NB4 (cell line): Measurements from ENCODE around the gene COG5.

Experiments used
- DNase-seq: peaks from one replicate; pipeline ENCODE4 v3.0.0; 2010; ENCODE audit warnings: low read depth
- H3K4me3 ChIP-seq: one replicate; pipeline ENCODE4 v1.5.1; 2011; ENCODE audit warnings: mild to moderate bottlenecking, low read depth, low read length, moderate library complexity
- MYC ChIP-seq: IDR thresholded peaks from 2 replicates; pipeline ENCODE4 v1.6.1; 2011; ENCODE audit warnings: low read depth, low read length
- POLR2A ChIP-seq: IDR thresholded peaks from 2 replicates; pipeline ENCODE4 v1.6.1; 2011; ENCODE audit warnings: mild to moderate bottlenecking; ENCODE audit not compliant: insufficient read length; ENCODE audit errors: extremely low read depth
- TF ChIP-seq, protein P1 (sequence below): IDR thresholded peaks from one replicate; pipeline ENCODE4 v1.5.1; 2012; ENCODE audit warnings: low read depth, low read length
- TF ChIP-seq, protein P2 (sequence below): IDR thresholded peaks from 2 replicates; pipeline ENCODE4 v1.6.1; 2011; ENCODE audit warnings: low read depth, low read length

The COG5 gene

DNA sequence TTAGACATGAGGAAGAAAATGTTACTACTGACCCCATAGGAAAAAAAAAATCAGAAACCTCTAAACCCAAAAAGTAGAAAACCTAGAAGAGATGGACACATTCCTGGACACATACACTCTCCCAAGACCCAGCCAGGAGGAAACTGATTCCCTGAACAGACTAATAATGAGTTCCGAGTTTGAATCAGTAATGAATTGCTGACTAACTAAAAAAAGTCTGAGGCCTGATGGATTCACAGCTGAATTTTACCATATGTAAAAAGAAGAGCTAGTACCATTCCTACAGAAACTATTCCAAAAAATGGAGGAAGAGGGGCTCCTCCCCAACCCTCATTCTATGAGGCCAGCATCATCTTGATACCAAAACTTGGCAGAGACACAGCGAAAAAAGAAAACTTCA, 319.1 kb downstream of the COG5 start:
- no peak overlapping the region for H3K4me3 ChIP-seq
- DNase-seq: no peak
- TF ChIP-seq, protein P1, sequence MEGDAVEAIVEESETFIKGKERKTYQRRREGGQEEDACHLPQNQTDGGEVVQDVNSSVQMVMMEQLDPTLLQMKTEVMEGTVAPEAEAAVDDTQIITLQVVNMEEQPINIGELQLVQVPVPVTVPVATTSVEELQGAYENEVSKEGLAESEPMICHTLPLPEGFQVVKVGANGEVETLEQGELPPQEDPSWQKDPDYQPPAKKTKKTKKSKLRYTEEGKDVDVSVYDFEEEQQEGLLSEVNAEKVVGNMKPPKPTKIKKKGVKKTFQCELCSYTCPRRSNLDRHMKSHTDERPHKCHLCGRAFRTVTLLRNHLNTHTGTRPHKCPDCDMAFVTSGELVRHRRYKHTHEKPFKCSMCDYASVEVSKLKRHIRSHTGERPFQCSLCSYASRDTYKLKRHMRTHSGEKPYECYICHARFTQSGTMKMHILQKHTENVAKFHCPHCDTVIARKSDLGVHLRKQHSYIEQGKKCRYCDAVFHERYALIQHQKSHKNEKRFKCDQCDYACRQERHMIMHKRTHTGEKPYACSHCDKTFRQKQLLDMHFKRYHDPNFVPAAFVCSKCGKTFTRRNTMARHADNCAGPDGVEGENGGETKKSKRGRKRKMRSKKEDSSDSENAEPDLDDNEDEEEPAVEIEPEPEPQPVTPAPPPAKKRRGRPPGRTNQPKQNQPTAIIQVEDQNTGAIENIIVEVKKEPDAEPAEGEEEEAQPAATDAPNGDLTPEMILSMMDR: no peak
- TF ChIP-seq MYC (no peak), POLR2A (no peak)
- TF ChIP-seq, protein P2, sequence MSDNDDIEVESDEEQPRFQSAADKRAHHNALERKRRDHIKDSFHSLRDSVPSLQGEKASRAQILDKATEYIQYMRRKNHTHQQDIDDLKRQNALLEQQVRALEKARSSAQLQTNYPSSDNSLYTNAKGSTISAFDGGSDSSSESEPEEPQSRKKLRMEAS: no peak

DNA sequence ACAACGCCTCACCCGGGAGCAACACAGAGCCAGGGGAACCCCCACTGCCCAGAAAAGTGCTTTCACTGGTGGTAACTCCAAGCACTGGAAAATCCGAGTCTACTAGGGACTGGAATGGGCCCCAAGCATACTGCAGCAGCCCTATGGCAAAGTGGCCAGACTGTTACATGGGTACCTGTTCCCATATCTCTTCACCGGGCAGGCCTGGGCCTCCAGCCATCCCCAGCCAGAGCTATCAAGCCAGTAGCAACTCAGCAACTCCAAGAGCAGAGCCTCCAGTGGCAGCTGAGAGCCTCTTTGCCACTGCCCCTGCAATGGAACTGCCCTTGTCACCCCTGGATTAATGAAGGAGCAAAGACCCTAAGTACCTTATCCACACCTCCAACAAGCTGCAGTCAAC, 321.5 kb downstream of the COG5 start:
- DNase-seq: no peak
- no peak for TF ChIP-seq MYC
- TF ChIP-seq, protein P2: no peak
- TF ChIP-seq, protein P1: no peak
- no peak for TF ChIP-seq POLR2A
- no peak overlapping the region for H3K4me3 ChIP-seq

DNA sequence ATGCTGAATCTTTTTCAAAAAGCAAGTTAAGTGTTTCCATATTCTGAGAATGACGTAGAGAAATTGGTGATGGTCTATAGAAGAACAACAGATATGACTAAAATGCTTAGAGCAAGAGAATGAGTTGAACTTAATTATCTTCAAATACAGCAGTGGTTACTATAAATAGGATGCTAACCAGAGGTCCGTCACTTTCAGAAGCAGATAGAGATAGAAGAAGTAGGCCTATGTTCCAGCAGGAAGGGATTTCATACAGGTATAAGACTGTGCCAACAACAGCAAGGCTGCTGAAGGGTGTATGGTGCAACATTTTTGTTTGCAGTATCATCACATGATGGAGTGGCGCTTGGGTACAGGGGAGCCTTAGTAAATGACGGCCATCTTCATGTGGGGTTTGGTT, 326.3 kb downstream of the COG5 start:
- TF ChIP-seq, protein P1: no peak
- TF ChIP-seq, protein P2: no peak
- no peak for TF ChIP-seq POLR2A
- TF ChIP-seq MYC: no peak
- H3K4me3 ChIP-seq: no peak overlapping the region
- DNase-seq: no peak

DNA sequence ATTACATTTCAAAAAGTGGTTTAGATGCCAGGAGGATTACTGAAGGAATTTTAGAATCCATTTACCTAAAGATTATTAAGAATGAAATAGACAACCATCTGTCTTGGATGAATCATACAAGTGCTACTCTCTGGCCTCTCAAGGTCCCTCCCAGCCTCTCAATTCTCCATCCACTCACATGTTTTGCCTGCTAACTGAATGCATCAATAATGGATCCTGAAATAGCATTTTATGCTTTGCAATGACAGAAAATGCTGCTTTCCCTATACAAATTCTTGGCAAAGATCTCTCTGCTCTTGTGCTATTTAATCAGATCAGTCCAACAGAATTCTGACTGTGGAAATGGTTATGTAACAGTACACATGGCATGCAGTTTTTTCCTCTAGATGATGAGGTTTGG, 326.9 kb downstream of the COG5 start:
- no peak for TF ChIP-seq MYC
- TF ChIP-seq, protein P2: no peak
- TF ChIP-seq, protein P1: no peak
- no peak overlapping the region for H3K4me3 ChIP-seq
- no peak for DNase-seq

DNA sequence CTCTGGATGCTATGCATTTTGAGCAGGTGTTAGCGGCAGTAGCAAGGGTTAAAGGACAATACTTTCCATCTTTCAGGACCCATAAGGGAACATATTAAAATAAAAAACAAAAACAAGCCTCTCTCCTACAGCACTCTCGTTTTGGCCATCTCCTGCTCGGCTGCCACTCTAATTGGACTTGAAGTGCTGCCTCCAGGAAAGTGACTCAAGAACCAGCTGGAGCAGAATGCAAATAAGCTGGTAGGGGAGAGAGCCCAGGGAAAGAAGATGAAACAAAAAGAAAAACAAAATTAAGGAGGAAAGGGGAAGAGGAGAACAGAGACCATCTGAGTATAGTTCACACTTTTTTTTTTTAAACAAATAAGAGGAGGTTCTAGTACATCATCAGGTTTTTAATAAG, 329.3 kb downstream of the COG5 start:
- no peak overlapping the region for H3K4me3 ChIP-seq
- TF ChIP-seq, protein P2: no peak
- TF ChIP-seq MYC: no peak
- TF ChIP-seq, protein P1: no peak
- TF ChIP-seq POLR2A: no peak
- no peak for DNase-seq

DNA sequence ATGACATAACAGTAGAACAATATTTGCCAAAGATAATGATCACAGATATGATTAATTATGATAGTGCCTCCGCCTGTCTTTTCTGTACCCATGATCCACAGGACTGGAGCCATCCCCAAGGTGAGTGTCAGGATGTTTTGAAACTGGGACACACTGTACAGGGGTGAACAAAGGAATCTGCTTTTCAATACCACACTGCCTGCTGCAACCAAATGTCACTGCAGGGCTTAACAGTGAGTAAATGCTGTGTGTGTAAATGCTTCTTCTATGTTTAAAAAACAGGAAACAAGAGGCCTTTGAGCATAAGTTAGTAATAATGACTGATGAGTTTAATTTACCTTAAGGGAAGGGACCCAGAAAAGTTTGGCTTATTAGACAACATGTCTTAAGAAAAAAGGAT, 329.7 kb downstream of the COG5 start:
- no peak for TF ChIP-seq MYC
- TF ChIP-seq, protein P1: no peak
- TF ChIP-seq, protein P2: no peak
- TF ChIP-seq POLR2A: no peak
- no peak overlapping the region for H3K4me3 ChIP-seq
- no peak for DNase-seq
